ENCODE results near the gene ZNF423.
A peak's percentile ranks its signal among the peaks of the same experiment; 100 is the strongest.

ZNF423 gene

DNA sequence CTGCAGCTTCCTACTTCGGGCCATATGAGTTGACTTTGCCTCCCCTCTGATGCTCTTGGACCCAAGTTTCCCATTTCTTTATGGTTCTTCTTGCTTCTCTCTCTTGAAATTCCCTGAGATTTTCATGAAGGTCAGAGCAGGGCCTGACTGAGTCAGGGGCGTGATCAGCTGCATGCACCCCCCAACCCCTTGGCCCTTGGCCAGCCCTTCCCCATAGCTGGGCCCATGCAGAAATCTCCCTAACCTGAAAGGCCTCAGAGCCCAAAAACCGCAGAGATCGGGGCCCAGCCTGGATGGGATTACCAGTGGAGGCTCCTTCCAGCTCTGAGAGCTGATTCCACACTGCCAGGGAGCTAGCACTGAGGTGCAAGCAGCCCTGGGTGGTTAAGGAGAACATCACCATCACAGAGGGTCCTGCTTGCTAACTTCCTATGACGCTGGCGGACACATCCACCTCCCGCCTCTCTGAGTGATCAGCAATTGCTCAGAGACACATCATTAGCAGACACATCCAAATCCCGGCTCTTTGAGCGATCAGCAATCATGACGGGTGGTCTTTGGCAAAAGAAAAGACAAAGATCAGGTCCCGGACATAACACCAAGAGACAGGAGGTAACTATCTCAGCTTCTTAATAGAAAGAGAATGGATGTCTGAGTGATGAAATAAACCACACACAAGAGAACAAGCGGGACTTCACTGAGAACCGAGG is 320.9 kb downstream of the ZNF423 start:
- peaks cover 80% of the 10 kb centered on the region for H4K20me1 ChIP-seq
- no peak overlapping the region for H3K4me2 ChIP-seq
- no peaks in the 10 kb centered on the region for H3K27me3 ChIP-seq
- peaks cover 45% of the 10 kb centered on the region for H3K4me1 ChIP-seq
- no peak for TF ChIP-seq Cebpa-rat (IDR thresholded peaks at IDR 0.05)
- no peak overlapping the region for H3K4me3 ChIP-seq
- H3K27ac ChIP-seq: no peak overlapping the region
- H3K9me3 ChIP-seq: no peaks in the 10 kb centered on the region
- H3K9ac ChIP-seq: no peak overlapping the region
- no peaks in the 10 kb centered on the region for H3K36me3 ChIP-seq

DNA sequence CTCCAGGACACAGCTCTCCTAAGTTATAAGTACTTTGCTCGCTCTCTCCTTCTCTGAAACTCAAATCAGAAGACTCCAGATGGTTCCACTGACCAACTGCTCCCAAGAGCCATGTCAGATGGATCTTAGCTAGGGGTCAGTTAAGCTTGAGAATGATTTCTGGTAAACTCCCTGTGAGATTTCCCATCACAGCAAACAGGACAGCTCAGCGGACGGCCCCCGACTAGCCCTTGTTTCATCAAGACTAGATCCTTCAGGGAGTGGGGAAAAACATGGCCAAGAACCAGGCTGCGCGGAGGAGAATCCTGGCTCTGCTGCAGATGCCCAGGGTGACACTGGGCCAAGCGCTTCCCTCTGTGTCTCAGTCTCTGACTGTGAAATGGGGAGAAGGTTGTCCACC is 322.5 kb downstream of the ZNF423 start:
- peaks cover 77% of the 10 kb centered on the region for H4K20me1 ChIP-seq
- H3K4me3 ChIP-seq: no peak overlapping the region
- no peaks in the 10 kb centered on the region for H3K9me3 ChIP-seq
- H3K27ac ChIP-seq: no peak overlapping the region
- no peaks in the 10 kb centered on the region for H3K36me3 ChIP-seq
- H3K4me2 ChIP-seq: peak overlapping the region; percentile 96; the same call in 1 of the 2 replicates
- H3K27me3 ChIP-seq: no peaks in the 10 kb centered on the region
- no peak overlapping the region for H3K9ac ChIP-seq
- peaks cover 54% of the 10 kb centered on the region for H3K4me1 ChIP-seq
- TF ChIP-seq Cebpa-rat (IDR thresholded peaks at IDR 0.05): no peak

DNA sequence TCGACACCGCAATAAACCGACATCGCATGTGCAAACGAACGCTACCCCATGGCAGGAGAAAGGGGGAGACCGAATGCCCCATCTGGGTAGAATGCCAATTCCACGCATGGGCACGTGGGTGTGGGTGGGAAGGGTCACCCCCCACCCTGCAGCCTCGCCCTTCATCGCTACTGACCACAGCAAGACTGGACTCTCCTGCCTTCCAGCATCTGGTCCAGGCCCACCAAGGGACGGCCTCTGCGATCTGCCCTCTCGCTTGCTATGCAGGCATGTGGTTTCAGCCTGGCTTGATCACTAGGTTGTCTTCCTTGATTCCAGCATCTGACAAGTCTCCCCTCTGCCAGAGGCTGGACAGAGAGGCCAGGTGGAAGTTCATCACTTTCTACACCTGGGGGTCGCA is 323.0 kb downstream of the ZNF423 start:
- Histone ChIP-seq H3K9ac (no peak overlapping the region), H3K4me3 (no peak overlapping the region), H3K27ac (no peak overlapping the region), H3K36me3 (no peaks in the 10 kb centered on the region), H3K27me3 (no peaks in the 10 kb centered on the region), H3K9me3 (no peaks in the 10 kb centered on the region), H3K4me2 (peak overlapping the region; percentile 96), H3K4me1 (peaks cover 59% of the 10 kb centered on the region), H4K20me1 (peaks cover 74% of the 10 kb centered on the region)
- TF ChIP-seq Cebpa-rat (IDR thresholded peaks at IDR 0.05): no peak

DNA sequence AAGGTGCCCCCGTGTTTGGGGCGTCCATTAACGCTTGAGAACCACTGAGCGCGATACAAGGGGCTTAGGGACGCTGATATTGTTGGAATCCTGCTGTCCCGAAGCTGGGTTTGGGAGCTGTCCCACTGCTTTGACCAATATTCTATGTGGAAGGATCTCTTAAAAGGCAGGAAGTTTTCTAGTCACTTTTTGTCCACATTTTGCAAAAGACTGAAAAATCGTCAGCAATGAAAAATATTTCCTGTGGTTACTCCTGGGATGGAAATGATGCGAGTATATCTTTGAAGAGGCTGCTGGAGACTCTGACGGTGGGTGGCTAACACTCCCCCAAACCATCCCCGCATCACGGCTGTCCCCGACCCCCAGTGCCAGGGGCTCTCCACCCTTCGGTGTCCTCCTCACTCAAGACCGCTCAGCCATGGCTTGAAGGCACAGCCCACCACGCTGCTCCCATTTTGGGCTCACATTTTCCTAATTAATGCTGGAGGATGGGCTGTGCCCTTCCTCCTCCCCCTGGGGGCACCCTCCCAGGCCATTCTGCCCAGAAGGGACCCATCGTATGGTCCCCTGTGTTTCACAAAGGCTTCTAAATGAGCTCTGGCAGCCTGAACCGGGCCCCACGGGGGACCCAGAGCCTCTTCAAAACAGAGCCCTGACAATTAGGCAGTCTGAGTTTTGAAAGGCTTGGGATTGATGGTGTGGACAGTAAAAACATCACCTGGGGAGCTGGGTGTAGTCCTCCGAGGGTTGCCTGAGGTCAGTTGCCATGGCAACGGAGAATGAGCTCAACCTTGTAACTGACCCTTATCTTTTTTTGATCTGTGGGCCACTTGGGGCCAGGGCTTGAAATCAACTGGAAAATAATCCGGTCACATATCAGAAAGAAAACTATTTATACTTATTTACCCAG is 323.7 kb downstream of the ZNF423 start:
- Histone ChIP-seq H3K9ac (peak overlapping the region; percentile 11; the same call in 1 of the 2 replicates), H3K4me3 (no peak overlapping the region), H3K4me2 (peak overlapping the region; percentile 96), H3K27ac (peak overlapping the region; percentile 63), H3K27me3 (no peaks in the 10 kb centered on the region), H3K4me1 (peaks cover 66% of the 10 kb centered on the region), H3K36me3 (no peaks in the 10 kb centered on the region), H3K9me3 (no peaks in the 10 kb centered on the region), H4K20me1 (peaks cover 74% of the 10 kb centered on the region)
- no peak for TF ChIP-seq Cebpa-rat (IDR thresholded peaks at IDR 0.05)

DNA sequence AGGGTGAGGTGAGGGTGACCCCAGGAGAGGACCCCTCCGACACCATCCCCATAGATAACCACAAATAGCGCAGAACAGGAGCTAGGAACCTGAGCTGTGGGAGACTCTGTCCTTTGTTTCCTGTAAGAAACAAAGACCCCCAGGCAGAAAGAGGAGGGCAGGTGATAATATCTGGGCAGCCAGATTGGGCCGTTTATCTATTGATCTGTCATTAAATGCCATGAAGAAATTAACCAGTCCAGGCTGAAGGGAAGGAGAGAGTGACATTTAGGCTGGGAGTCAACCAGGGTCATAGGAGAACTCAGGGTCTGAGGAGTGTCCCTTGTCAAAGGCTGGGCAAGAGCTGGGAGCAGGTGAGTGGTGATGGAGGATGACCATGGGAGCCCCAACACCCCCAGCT is 324.5 kb downstream of the ZNF423 start:
- H4K20me1 ChIP-seq: peaks cover 74% of the 10 kb centered on the region
- no peaks in the 10 kb centered on the region for H3K9me3 ChIP-seq
- no peak overlapping the region for H3K27ac ChIP-seq
- H3K4me3 ChIP-seq: no peak overlapping the region
- H3K4me2 ChIP-seq: peak overlapping the region; percentile 96
- peaks cover 68% of the 10 kb centered on the region for H3K4me1 ChIP-seq
- H3K36me3 ChIP-seq: no peaks in the 10 kb centered on the region
- H3K27me3 ChIP-seq: no peaks in the 10 kb centered on the region
- TF ChIP-seq Cebpa-rat (IDR thresholded peaks at IDR 0.05): no peak
- no peak overlapping the region; the same call in 1 of the 2 replicates for H3K9ac ChIP-seq

DNA sequence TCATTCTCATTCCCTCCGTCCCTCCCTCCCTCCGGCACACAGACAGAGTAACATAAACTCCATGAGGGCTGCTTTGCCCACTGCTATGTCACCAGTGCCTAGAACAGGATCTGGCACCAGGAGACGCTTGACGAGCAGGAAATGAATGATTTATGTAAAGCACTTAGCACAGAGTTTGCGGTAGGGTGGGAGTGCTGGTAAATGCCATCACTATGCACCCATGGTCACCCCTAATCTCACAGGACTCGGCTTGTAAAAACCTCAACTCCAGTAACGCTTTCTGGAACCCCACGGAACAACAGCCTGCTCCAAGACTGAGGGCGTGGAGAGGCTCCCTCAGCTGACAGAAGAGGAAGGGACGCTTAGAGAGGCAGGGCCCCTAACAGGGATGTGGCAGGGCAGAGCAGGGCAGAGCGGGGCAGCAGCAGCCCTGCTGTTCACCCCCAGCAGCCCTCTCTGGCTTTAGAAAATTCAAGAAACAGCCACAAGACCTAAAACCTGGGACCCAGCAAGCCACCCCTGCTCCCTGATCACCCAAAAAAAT is 325.4 kb downstream of the ZNF423 start:
- H3K4me1 ChIP-seq: peaks cover 71% of the 10 kb centered on the region

DNA sequence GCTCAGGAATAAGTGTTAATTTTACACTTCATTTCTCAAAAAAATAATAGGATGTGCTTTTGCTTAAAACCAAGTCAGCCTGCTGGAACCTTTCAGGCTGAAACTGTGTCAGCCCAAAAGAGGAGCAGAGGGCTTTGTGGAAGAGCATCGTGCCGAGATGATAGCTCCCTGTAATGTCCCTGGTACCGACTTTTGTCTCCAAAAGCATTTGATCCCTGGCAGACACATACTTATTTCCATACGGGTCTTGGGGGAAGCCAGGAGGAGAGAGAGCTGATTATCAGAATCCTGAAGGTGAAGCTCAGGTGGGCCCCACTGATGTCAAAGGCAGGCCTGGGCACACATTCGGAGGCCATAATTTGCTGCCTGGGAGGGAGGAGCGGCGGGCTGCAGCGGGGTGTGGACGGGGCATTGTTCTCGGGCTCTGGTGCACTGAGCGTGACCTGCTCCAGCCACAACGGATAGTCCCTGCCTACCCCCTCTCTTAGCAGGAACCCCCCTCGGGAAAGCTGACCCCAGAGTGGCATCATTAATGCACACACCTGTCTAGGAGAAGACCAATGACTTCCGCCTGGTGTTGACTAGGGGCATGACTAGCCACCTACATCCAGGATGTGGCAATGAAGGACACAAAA is 326.4 kb downstream of the ZNF423 start:
- no peaks in the 10 kb centered on the region for H3K27me3 ChIP-seq
- H4K20me1 ChIP-seq: peaks cover 80% of the 10 kb centered on the region
- no peak overlapping the region for H3K27ac ChIP-seq
- peaks cover 4% of the 10 kb centered on the region; the same call in 1 of the 2 replicates for H3K36me3 ChIP-seq
- no peak overlapping the region; the same call in 1 of the 2 replicates for H3K9ac ChIP-seq
- no peaks in the 10 kb centered on the region for H3K9me3 ChIP-seq
- H3K4me1 ChIP-seq: peaks cover 81% of the 10 kb centered on the region
- TF ChIP-seq Cebpa-rat (IDR thresholded peaks at IDR 0.05): no peak
- no peak overlapping the region for H3K4me3 ChIP-seq
- H3K4me2 ChIP-seq: peak overlapping the region; percentile 96

More for the DNA sequence above, 325.4 kb downstream of the ZNF423 start:
- no peaks in the 10 kb centered on the region for H3K9me3 ChIP-seq
- H3K4me2 ChIP-seq: peak overlapping the region; percentile 96
- H4K20me1 ChIP-seq: peaks cover 73% of the 10 kb centered on the region
- no peaks in the 10 kb centered on the region for H3K36me3 ChIP-seq
- H3K27ac ChIP-seq: peak overlapping the region; percentile 10; the same call in 1 of the 2 replicates
- no peak overlapping the region for H3K4me3 ChIP-seq
- H3K9ac ChIP-seq: no peak overlapping the region; the same call in 1 of the 2 replicates
- no peaks in the 10 kb centered on the region for H3K27me3 ChIP-seq
- no peak for TF ChIP-seq Cebpa-rat (IDR thresholded peaks at IDR 0.05)

DNA sequence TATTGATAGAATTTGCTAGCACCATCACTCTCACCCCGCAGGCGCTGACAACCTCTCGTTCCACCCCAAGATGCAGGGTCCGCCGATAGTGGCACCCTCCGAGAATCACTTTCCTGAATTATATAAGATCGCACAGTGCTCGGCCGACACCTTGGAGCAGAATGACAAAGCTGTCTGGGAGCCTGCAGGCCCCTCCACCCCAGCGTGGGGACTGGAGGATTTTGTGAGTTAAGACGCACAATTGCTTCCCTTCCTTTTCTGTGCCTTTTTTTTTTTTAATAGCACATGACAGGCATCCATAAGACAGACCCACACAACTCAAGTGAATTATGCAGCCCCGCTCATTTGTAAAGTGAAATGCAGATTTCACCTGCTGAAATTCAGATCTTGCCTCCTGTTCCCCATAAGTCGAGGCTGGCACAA is 327.0 kb downstream of the ZNF423 start:
- H3K4me1 ChIP-seq: peaks cover 87% of the 10 kb centered on the region
- H3K36me3 ChIP-seq: peaks cover 9% of the 10 kb centered on the region; the same call in 1 of the 2 replicates
- H3K27me3 ChIP-seq: no peaks in the 10 kb centered on the region
- TF ChIP-seq Cebpa-rat (IDR thresholded peaks at IDR 0.05): no peak
- H3K9ac ChIP-seq: peak overlapping the region; percentile 72; the same call in 1 of the 2 replicates
- H3K4me3 ChIP-seq: peak overlapping the region; percentile 59
- peaks cover 84% of the 10 kb centered on the region for H4K20me1 ChIP-seq
- no peaks in the 10 kb centered on the region for H3K9me3 ChIP-seq
- H3K27ac ChIP-seq: peak overlapping the region; percentile 77
- peak overlapping the region; percentile 96 for H3K4me2 ChIP-seq

All from BLaER1 (cell line).